Mesendoderm (in vitro differentiated cells): ENCODE measurements around the gene USP17L20. TPM values are rescaled to one million over a fixed set of nuclear protein-coding genes. Genes with fewer than 3 reads are reported as not detected.
"Not testable (repeated sequence)": the region's sequence is repeated elsewhere in the genome, so short reads cannot be mapped to it uniquely, and the experiment has no call there.

ENCODE experiments used
- DNase-seq: peaks from one replicate; pipeline ENCODE4 v3.0.0; 2013
- H2AK5ac ChIP-seq: 2 replicates; pipeline ENCODE4 v1.6.1; 2013; ENCODE audit warnings: low read length, inconsistent platforms
- H2BK120ac ChIP-seq: 2 replicates; pipeline ENCODE4 v1.6.1; 2013; ENCODE audit warnings: low read depth, mild to moderate bottlenecking, low read length, moderate library complexity, mixed read lengths
- H2BK15ac ChIP-seq: replicated peaks from 2 replicates; pipeline ENCODE4 v1.6.1; 2013; ENCODE audit warnings: low read depth, mild to moderate bottlenecking, moderate library complexity
- H2BK5ac ChIP-seq: 2 replicates; pipeline ENCODE4 v1.6.1; 2013; ENCODE audit warnings: low read length, inconsistent platforms
- H3K18ac ChIP-seq: 2 replicates; pipeline ENCODE4 v1.6.1; 2013; ENCODE audit warnings: mild to moderate bottlenecking, low read length, mixed read lengths
- H3K23ac ChIP-seq: one replicate; pipeline ENCODE4 v1.6.1; 2013; ENCODE audit warnings: low read length
- H3K27ac ChIP-seq: 2 replicates; pipeline ENCODE4 v1.5.1; 2013; ENCODE audit warnings: low read depth, mild to moderate bottlenecking, inconsistent platforms, low read length, moderate library complexity
- H3K27me3 ChIP-seq: 2 replicates; pipeline ENCODE4 v1.6.1; 2013; ENCODE audit warnings: low read length, control low read depth, mild to moderate bottlenecking, inconsistent platforms; ENCODE audit not compliant: insufficient read depth, poor library complexity
- H3K36me3 ChIP-seq: 2 replicates; pipeline ENCODE4 v1.6.1; 2013; ENCODE audit warnings: low read length, inconsistent platforms; ENCODE audit not compliant: control insufficient read depth, insufficient read depth
- H3K4ac ChIP-seq: one replicate; pipeline ENCODE4 v1.6.1; 2013; ENCODE audit warnings: low read depth, mild to moderate bottlenecking, low read length, moderate library complexity
- H3K4me1 ChIP-seq: 2 replicates; pipeline ENCODE4 v1.6.1; 2013; ENCODE audit warnings: low read depth, low read length, inconsistent platforms; ENCODE audit not compliant: control insufficient read depth
- H3K4me2 ChIP-seq: 2 replicates; pipeline ENCODE4 v1.6.1; 2013; ENCODE audit warnings: low read length
- H3K4me3 ChIP-seq: 2 replicates; pipeline ENCODE4 v1.5.1; 2013; ENCODE audit warnings: mild to moderate bottlenecking, low read length
- H3K56ac ChIP-seq: one replicate; pipeline ENCODE4 v1.6.1; 2013; ENCODE audit warnings: low read length
- H3K79me1 ChIP-seq: 2 replicates; pipeline ENCODE4 v1.6.1; 2013; ENCODE audit warnings: low read length, inconsistent platforms
- H3K79me2 ChIP-seq: 2 replicates; pipeline ENCODE4 v1.6.1; 2013; ENCODE audit warnings: mild to moderate bottlenecking, low read length; ENCODE audit not compliant: control insufficient read depth, insufficient read depth
- H3K9ac ChIP-seq: 2 replicates; pipeline ENCODE4 v1.6.1; 2013; ENCODE audit warnings: low read length, inconsistent platforms
- H4K5ac ChIP-seq: one replicate; pipeline ENCODE4 v1.6.1; 2013; ENCODE audit warnings: low read length
- H4K8ac ChIP-seq: one replicate; pipeline ENCODE4 v1.6.1; 2013; ENCODE audit warnings: low read depth, mild to moderate bottlenecking, control low read depth, low read length, moderate library complexity
- WGBS: extraction: QIAGEN DNeasy Blood & Tissue Kit; methylation state at CpG from one replicate; pipeline ENCODE4 v1.1.7; 2013; ENCODE audit warnings: low lambda C conversion rate, missing lambda C conversion rate; ENCODE audit not compliant: insufficient coverage; ENCODE audit errors: extremely low coverage; 5-methylcytosine and 5-hydroxymethylcytosine counted together
- polyA plus RNA-seq, 2 experiments: library from polyadenylated mRNA; stranded (reverse); fragments of 200-250 nt; gene quantifications; one replicate each; pipeline ENCODE4 v1.2.3, GENCODE V29; 2013

Gene USP17L20
- not detected for polyA plus RNA-seq (2013, experiment 1 of 2)
- not detected for polyA plus RNA-seq (2013, experiment 2 of 2)

- H2BK15ac ChIP-seq, H3K79me1 ChIP-seq, H2BK5ac ChIP-seq, H3K36me3 ChIP-seq, H3K9ac ChIP-seq, H3K4me3 ChIP-seq, H3K18ac ChIP-seq, H2BK120ac ChIP-seq, DNase-seq, H4K5ac ChIP-seq, H3K23ac ChIP-seq, H3K79me2 ChIP-seq, H3K4me2 ChIP-seq, H3K27me3 ChIP-seq, H3K4me1 ChIP-seq, H4K8ac ChIP-seq, H3K4ac ChIP-seq, H3K56ac ChIP-seq, H3K27ac ChIP-seq, H2AK5ac ChIP-seq: not testable (repeated sequence)
- no CpG with 5 or more reads among the region's 15 CpGs for WGBS
Measured at GRCh38 chr4:9257824-9258223, at the start of gene USP17L20. Gene USP17L20 (plus strand): TSS chr4:9258124. CDS start chr4:9258124, 0 bp downstream.

DNA sequence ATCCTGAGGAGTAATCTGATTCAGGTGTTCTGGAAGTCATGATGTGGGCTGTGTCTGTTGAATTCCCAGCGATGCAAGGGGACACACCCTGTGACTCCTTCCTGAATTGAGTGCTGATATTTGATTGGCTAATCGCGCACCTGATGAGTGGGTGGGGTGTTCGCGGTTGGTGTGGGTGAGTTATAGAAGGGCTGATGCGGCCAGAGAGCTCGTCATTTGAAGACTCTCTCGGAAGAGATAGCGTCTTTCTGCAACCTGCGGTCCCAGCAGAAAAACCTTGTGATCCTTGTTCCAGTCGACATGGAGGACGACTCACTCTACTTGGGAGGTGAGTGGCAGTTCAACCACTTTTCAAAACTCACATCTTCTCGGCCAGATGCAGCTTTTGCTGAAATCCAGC is 47.6 kb upstream of the USP17L20 start, which contains the start of gene USP17L10:
USP17L10 (plus strand) TSS at position 301 of the 400 bp plus-strand sequence; CDS start at position 301, 0 bp downstream.
- not testable (repeated sequence) for H3K56ac ChIP-seq, H3K27ac ChIP-seq, H2BK120ac ChIP-seq, H2AK5ac ChIP-seq, H4K5ac ChIP-seq, H3K4me3 ChIP-seq, H3K4ac ChIP-seq, H3K23ac ChIP-seq, H3K27me3 ChIP-seq, H2BK5ac ChIP-seq, H3K36me3 ChIP-seq, H3K9ac ChIP-seq, H3K4me1 ChIP-seq, H3K4me2 ChIP-seq, H2BK15ac ChIP-seq, H3K79me2 ChIP-seq, DNase-seq, H4K8ac ChIP-seq, H3K18ac ChIP-seq, H3K79me1 ChIP-seq
- WGBS, result no CpG with 5 or more reads among the region's 13 CpGs

GRCh38 chr4:9214701-9215100 is 43.2 kb upstream of the USP17L20 start:
- H2AK5ac ChIP-seq, result not testable (repeated sequence)
- WGBS, result no CpG with 5 or more reads among the region's 14 CpGs

DNA sequence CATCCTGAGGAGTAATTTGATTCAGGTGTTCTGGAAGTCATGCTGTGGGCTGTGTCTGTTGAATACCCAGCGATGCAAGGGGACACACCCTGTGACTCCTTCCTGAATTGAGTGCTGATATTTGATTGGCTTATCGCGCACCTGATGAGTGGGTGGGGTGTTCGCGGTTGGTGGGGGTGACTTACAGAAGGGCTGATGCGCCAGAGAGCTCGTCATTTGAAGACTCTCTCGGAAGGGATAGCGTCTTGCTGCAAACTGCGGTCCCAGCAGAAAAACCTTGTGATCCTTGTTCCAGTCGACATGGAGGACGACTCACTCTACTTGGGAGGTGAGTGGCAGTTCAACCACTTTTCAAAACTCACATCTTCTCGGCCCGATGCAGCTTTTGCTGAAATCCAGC is 42.8 kb upstream of the USP17L20 start, which contains the start of gene USP17L11:
USP17L11 (plus strand) TSS at position 301 of the 400 bp plus-strand sequence; CDS start at position 301, 0 bp downstream.
- not testable (repeated sequence) for DNase-seq, H3K27ac ChIP-seq, H2BK5ac ChIP-seq, H3K23ac ChIP-seq, H3K18ac ChIP-seq, H3K4me2 ChIP-seq, H2BK120ac ChIP-seq, H2AK5ac ChIP-seq, H3K9ac ChIP-seq, H3K4ac ChIP-seq, H3K79me2 ChIP-seq, H3K79me1 ChIP-seq, H2BK15ac ChIP-seq, H3K4me1 ChIP-seq, H3K56ac ChIP-seq, H4K5ac ChIP-seq, H3K4me3 ChIP-seq, H4K8ac ChIP-seq, H3K36me3 ChIP-seq, H3K27me3 ChIP-seq
- no CpG with 5 or more reads among the region's 14 CpGs for WGBS

More at GRCh38 chr4:9214701-9215100, 43.2 kb upstream of the USP17L20 start:
- not testable (repeated sequence) for H3K4ac ChIP-seq, H3K27ac ChIP-seq, H4K5ac ChIP-seq, H3K56ac ChIP-seq, H3K79me2 ChIP-seq, H3K9ac ChIP-seq, H4K8ac ChIP-seq, H3K18ac ChIP-seq, H2BK15ac ChIP-seq, H3K27me3 ChIP-seq, H3K4me1 ChIP-seq, H3K4me3 ChIP-seq, DNase-seq, H3K36me3 ChIP-seq, H2BK5ac ChIP-seq, H3K4me2 ChIP-seq, H3K79me1 ChIP-seq, H2BK120ac ChIP-seq, H3K23ac ChIP-seq

GRCh38 chr4:9219852-9220251 is 38.1 kb upstream of the USP17L20 start, which contains the start of gene USP17L12:
Gene USP17L12 (plus strand): TSS chr4:9220152. CDS start chr4:9220152, 0 bp downstream.
- not testable (repeated sequence) for H3K4me3 ChIP-seq, H2BK120ac ChIP-seq, H3K27me3 ChIP-seq, H2BK5ac ChIP-seq, H3K4ac ChIP-seq, H3K27ac ChIP-seq, H3K79me2 ChIP-seq, H3K79me1 ChIP-seq, H2BK15ac ChIP-seq, H3K56ac ChIP-seq, H3K9ac ChIP-seq, H4K8ac ChIP-seq, DNase-seq, H2AK5ac ChIP-seq, H4K5ac ChIP-seq, H3K23ac ChIP-seq, H3K36me3 ChIP-seq, H3K18ac ChIP-seq, H3K4me1 ChIP-seq, H3K4me2 ChIP-seq
- no CpG with 5 or more reads among the region's 13 CpGs for WGBS

- H2BK5ac ChIP-seq, H3K4me3 ChIP-seq, H3K4me2 ChIP-seq, H3K36me3 ChIP-seq, H4K5ac ChIP-seq, H2BK120ac ChIP-seq, H3K9ac ChIP-seq, H3K79me1 ChIP-seq, H3K27ac ChIP-seq, H2AK5ac ChIP-seq, H4K8ac ChIP-seq, H3K4me1 ChIP-seq, H2BK15ac ChIP-seq, H3K56ac ChIP-seq, H3K79me2 ChIP-seq, H3K18ac ChIP-seq, H3K23ac ChIP-seq, H3K4ac ChIP-seq, DNase-seq, H3K27me3 ChIP-seq: not testable (repeated sequence)
- no CpG with 5 or more reads among the region's 14 CpGs for WGBS
Measured at GRCh38 chr4:9224596-9224995, 33.3 kb upstream of the USP17L20 start, which contains the start of gene USP17L13. Gene USP17L13 (plus strand): TSS chr4:9224896. CDS start chr4:9224896, 0 bp downstream.
